Esophagus squamous epithelium (tissue), 4 donors: Measurements from ENCODE around the gene NVL.

ENCODE experiments used
- CTCF ChIP-seq, 6 experiments: fragments of 450-650 bp in 4 of 6; fragments of 200-600 bp in 2 of 6; sonication (generic) in 2 of 6; IDR thresholded peaks; one replicate each; pipeline ENCODE4 v1.5.1; 2016 to 2019; ENCODE audit warnings: antibody characterized with exemption in 6 of 6, mild to moderate bottlenecking in 4 of 6, moderate library complexity in 4 of 6
- POLR2A ChIP-seq, 4 donors: fragments of 450-650 bp; IDR thresholded peaks; one replicate each; pipeline ENCODE4 v1.6.1; 2017; ENCODE audit warnings: antibody characterized with exemption in 4 of 4, mild to moderate bottlenecking in 4 of 4, moderate library complexity in 3 of 4

GRCh38 chr1:224262373-224263054 is 67.5 kb downstream of the NVL start:
- TF ChIP-seq CTCF (IDR thresholded peaks at IDR 0.05) (no peak), POLR2A (IDR thresholded peaks at IDR 0.05) (no peak)
